A673 (cell line): Measurements from ENCODE around the gene DNAH14. TPM values are rescaled to one million over a fixed set of nuclear protein-coding genes. Genes with fewer than 3 reads are reported as not detected.
A peak's percentile ranks its signal among the peaks of the same experiment; 100 is the strongest.
"Not testable (repeated sequence)": the region's sequence is repeated elsewhere in the genome, so short reads cannot be mapped to it uniquely, and the experiment has no call there.

ENCODE experiments used
- BruUV-seq: library from RNA; stranded (reverse); fragments of 400-500 nt; replicated peaks from 2 replicates; lab custom pipeline; 2021; lab: Mats Ljungman, UMichigan
- CTCF ChIA-PET: fragments of 300-600 bp; sonication (Branson Sonifier 250); formaldehyde crosslinking; loops from one replicate; lab custom pipeline; 2022; ENCODE audit warnings: antibody characterized with exemption; lab: Charles Lee
- POLR2A ChIA-PET: fragments of 300-600 bp; sonication (Branson Sonifier 250); formaldehyde crosslinking; loops from one replicate; lab custom pipeline; 2022; ENCODE audit warnings: antibody characterized with exemption; ENCODE audit not compliant: low non-redundant PET; lab: Charles Lee
- DNase-seq: peaks from one replicate; pipeline ENCODE4 v3.0.0-alpha.2; 2015; ENCODE audit warnings: low spot score
- H3K27ac ChIP-seq: fragments of 200-600 bp; sonication (generic); 2 replicates; pipeline ENCODE4 v1.5.1; 2016; ENCODE audit warnings: mixed run types, low read depth, mild to moderate bottlenecking, mixed read lengths, antibody characterized with exemption, low read length; ENCODE audit not compliant: poor library complexity, severe bottlenecking
- H3K27me3 ChIP-seq: fragments of 200-600 bp; sonication (generic); replicated peaks from 2 replicates; pipeline ENCODE4 v1.6.1; 2017; ENCODE audit warnings: mixed run types, low read depth, mild to moderate bottlenecking, mixed read lengths, antibody characterized with exemption, low read length; ENCODE audit not compliant: insufficient read depth, poor library complexity
- H3K36me3 ChIP-seq: fragments of 200-600 bp; sonication (generic); 2 replicates; pipeline ENCODE4 v1.6.1; 2016; ENCODE audit warnings: mixed run types, mild to moderate bottlenecking, mixed read lengths, antibody characterized with exemption, low read length; ENCODE audit not compliant: insufficient read depth, poor library complexity, severe bottlenecking
- H3K4me1 ChIP-seq: fragments of 200-600 bp; sonication (generic); 2 replicates; pipeline ENCODE4 v1.6.1; 2017; ENCODE audit warnings: mixed run types, mild to moderate bottlenecking, mixed read lengths, antibody characterized with exemption, low read length; ENCODE audit not compliant: insufficient read depth, poor library complexity, severe bottlenecking
- H3K4me3 ChIP-seq: fragments of 200-600 bp; sonication (generic); 2 replicates; pipeline ENCODE4 v1.5.1; 2016; ENCODE audit warnings: low read depth, mixed run types, mild to moderate bottlenecking, mixed read lengths, low read length; ENCODE audit not compliant: poor library complexity, severe bottlenecking
- H3K9me3 ChIP-seq: fragments of 200-600 bp; sonication (generic); 2 replicates; pipeline ENCODE4 v1.6.1; 2016; ENCODE audit warnings: mixed run types, low read depth, mild to moderate bottlenecking, mixed read lengths, antibody characterized with exemption, low read length; ENCODE audit not compliant: poor library complexity, severe bottlenecking
- EZH2 ChIP-seq: fragments of 200-600 bp; sonication (generic); IDR thresholded peaks from 2 replicates; pipeline ENCODE4 v1.6.1; 2017; ENCODE audit warnings: borderline replicate concordance, low read depth, mild to moderate bottlenecking, mixed read lengths, antibody characterized with exemption, low read length; ENCODE audit not compliant: poor library complexity, severe bottlenecking
- intact Hi-C: fragments of 100-400 bp; cut with micrococcal nuclease; formaldehyde crosslinking; loops from one replicate; pipeline ENCODE4 v1.10.0; 2022; ENCODE audit not compliant: unreplicated experiment
- total RNA-seq: library from RNA; stranded (reverse); gene quantifications from 2 replicates; pipeline ENCODE4 v1.2.3, GENCODE V29; 2021
- TF ChIP-seq, protein P1 (sequence below): fragments of 300-800, 200-600 bp; sonication (generic); conservative IDR thresholded peaks from 2 replicates; pipeline ENCODE4 v1.5.1; 2017; ENCODE audit warnings: low read depth, mild to moderate bottlenecking, antibody characterized with exemption, low read length, moderate library complexity, mixed read lengths

DNAH14 gene
- total RNA-seq, 1 experiment from 2014 or later = 9.9 TPM

DNA sequence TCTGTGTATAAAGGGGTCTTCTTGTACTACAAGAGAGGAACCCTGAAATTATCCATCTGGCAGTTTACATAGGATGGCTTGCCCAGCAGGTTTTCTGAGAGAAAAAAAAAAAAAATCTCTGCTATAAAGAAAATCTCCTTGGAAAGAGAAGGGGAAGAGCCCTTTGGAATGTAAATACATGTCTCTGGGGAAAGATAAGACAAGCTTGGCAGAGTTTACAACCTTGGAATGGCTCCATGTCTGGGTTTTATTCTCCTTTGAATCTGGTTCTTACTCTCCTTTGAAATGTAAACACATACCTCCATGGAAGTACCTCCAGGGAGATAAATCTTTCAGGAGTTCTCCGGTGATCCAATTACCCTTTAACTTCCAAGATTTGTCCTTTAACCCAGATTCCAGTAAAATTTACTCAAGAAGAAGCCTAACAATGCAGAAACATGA lies 45.1 kb upstream of the DNAH14 start:
- H3K9me3 ChIP-seq = peaks cover 3% of the 10 kb centered on the region
- POLR2A ChIA-PET = no interaction called here
- no TSS peak for BruUV-seq
- no peaks in the 10 kb centered on the region for H3K27me3 ChIP-seq
- H3K4me1 ChIP-seq = peaks cover 7% of the 10 kb centered on the region
- TF ChIP-seq EZH2 = no peak
- TF ChIP-seq, protein P1, sequence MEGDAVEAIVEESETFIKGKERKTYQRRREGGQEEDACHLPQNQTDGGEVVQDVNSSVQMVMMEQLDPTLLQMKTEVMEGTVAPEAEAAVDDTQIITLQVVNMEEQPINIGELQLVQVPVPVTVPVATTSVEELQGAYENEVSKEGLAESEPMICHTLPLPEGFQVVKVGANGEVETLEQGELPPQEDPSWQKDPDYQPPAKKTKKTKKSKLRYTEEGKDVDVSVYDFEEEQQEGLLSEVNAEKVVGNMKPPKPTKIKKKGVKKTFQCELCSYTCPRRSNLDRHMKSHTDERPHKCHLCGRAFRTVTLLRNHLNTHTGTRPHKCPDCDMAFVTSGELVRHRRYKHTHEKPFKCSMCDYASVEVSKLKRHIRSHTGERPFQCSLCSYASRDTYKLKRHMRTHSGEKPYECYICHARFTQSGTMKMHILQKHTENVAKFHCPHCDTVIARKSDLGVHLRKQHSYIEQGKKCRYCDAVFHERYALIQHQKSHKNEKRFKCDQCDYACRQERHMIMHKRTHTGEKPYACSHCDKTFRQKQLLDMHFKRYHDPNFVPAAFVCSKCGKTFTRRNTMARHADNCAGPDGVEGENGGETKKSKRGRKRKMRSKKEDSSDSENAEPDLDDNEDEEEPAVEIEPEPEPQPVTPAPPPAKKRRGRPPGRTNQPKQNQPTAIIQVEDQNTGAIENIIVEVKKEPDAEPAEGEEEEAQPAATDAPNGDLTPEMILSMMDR = no peak
- DNase-seq = peak; percentile 31
- H3K27ac ChIP-seq = no peak overlapping the region
- H3K36me3 ChIP-seq = no peaks in the 10 kb centered on the region
- no peak overlapping the region for H3K4me3 ChIP-seq
- intact Hi-C loops = no loop called here
- CTCF ChIA-PET = interaction anchor here (0.6 kb wide), 1 partner anchor 32 kb away, joined by 3 read pairs; no protein-coding TSS in a partner anchor

DNA sequence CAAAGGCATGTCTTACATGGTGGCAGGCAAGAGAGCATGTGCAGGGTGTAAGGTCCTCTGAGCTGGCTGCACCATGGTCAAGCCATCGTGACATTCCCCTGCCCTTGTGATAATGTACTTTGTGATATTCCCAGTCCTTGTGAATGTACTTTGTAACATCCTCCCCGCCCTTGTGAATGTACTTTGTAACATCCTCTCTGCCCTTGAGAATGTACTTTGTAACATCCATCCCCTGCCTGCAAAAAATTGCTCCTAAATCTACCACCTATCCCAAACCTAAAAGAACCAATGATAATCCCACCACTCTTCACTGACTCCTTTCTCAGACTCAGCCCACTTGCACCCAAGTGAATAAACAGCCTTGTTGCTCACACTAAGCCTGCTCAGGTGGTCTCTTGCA lies 44.1 kb upstream of the DNAH14 start:
- H3K27ac ChIP-seq, H3K4me1 ChIP-seq, H3K9me3 ChIP-seq, BruUV-seq, POLR2A ChIA-PET, intact Hi-C loops, H3K36me3 ChIP-seq, H3K4me3 ChIP-seq, CTCF ChIA-PET, H3K27me3 ChIP-seq, DNase-seq: not testable (repeated sequence)

DNA sequence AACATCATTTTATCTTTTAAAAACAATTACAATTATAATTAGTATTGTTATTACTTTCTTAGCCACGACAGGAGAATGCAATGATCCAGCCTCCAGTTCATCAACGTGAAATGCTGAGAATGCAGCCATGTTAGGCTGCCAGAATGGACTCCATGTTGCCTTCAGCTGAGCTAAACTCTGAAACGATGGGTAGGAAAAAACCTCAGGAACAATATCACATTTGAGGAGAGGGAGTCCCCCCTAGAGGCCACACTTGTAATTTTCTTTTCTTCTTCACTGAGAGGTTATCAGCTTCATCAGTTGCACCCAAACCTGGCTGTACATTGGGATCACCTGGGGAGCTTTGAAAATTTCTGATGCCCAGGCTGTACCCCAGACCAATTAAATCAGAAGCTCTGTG lies 34.6 kb upstream of the DNAH14 start:
- ChIA-PET POLR2A (no interaction called here), CTCF (interaction anchor here (0.6 to 1.4 kb wide), 6 partner anchors 11 to 379 kb away, joined by 3 to 7 read pairs (median 3); no protein-coding TSS in a partner anchor)
- no TSS peak for BruUV-seq
- peak; percentile 44 for DNase-seq
- no peaks in the 10 kb centered on the region for H3K36me3 ChIP-seq
- TF ChIP-seq, protein P1 = peak; percentile 40
- TF ChIP-seq EZH2 = no peak
- H3K4me3 ChIP-seq = no peak overlapping the region
- no peaks in the 10 kb centered on the region for H3K4me1 ChIP-seq
- intact Hi-C loops = no loop called here
- H3K27me3 ChIP-seq = no peaks in the 10 kb centered on the region
- H3K9me3 ChIP-seq = no peaks in the 10 kb centered on the region
- no peak overlapping the region for H3K27ac ChIP-seq

DNA sequence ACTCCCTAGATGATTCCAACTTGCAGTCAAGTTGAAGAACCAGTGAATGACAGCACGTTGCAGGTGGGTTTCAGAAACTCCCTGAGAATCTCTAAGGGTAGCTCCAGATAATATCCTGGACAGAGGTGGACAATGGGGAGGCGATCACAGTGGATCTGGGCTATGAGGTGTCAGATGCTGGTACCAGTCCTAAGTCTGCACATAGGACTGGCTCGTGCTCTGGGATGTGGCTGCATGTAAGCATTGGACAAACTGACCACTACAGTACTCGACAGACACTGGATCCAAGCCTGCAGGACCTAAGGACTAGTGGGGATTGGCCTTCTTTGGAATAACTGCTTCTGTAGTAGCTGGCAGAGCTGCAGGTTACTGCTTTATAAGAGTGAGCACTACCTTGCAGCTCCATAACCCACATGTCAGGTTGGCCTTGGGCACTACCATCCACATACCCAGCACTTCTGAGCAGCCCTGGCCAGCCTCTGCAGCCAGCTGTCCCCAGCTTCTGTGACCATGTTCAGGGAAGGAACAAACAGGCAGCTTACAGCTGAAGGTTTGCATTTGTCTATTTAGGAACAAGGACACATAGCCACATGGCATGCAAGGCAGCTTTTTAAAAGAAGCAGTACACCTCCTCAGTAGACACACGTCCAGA lies 33.2 kb upstream of the DNAH14 start:
- Histone ChIP-seq H3K27me3 (no peaks in the 10 kb centered on the region), H3K9me3 (no peaks in the 10 kb centered on the region), H3K36me3 (no peaks in the 10 kb centered on the region), H3K27ac (no peak overlapping the region), H3K4me3 (no peak overlapping the region), H3K4me1 (no peaks in the 10 kb centered on the region)
- no peak for DNase-seq
- intact Hi-C loops = no loop called here
- CTCF ChIA-PET = no interaction called here
- BruUV-seq = no TSS peak
- POLR2A ChIA-PET = no interaction called here
- TF ChIP-seq, protein P1 = no peak
- no peak for TF ChIP-seq EZH2
